ENCODE measurements around the gene SETD1A. TPM values are rescaled to one million over a fixed set of nuclear protein-coding genes. Genes with fewer than 3 reads are reported as not detected.

Gene SETD1A
- total RNA-seq, 2 experiments from 2014 or later, result 40.1 to 41.2 TPM

DNA sequence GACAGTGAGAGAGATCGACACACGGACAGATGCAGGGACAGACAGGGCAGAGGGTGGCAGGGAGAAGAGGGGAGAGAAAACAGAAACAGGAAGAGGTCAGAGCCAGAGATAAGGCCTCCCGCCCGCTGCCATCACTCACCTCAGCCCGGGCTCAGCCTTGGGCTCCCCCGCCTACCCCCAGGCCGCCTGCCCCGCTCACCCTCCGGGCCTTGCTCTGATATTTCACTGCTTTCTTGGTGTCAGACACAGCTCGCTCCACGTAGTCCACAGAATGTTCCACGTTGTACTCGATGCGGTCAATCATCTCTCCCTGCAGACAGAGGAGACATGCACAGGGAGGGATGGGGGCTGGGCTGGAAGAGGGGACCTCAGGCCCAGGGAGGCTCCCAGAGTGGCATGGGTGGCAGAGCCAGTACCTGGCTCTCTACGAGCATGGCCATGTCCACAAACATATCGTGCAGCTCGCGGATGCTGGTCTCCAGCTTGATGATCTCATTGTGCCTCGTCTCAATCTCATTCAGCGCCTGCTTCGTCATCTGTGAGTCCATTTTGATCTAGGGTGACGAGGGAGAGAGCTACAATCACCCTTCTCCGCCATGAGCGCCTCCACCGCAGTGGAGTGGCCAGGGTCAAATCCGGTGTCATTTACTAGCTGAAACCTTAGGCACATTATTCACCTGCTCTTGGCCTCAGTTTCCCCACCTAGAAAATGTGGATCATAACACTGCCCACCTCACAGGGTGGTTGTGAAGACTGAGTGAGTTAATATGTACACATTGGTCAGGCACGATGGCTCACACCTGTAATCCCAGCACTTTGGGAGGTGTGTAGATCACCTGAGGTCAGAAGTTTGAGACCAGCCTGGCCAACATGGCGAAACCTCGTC, 35.6 kb downstream of the SETD1A start:
- no peaks in the 10 kb centered on the region for H3K27me3 ChIP-seq (ENCODE audit: control insufficient read depth in 1 of 2, insufficient read depth in 2 of 2, low read length in 2 of 2)
- peaks cover 13% of the 10 kb centered on the region for H3K4me1 ChIP-seq (ENCODE audit: insufficient read depth, low read length)
- H3K36me3 Mint-ChIP-seq (ENCODE audit: low read depth), result no peaks in the 10 kb centered on the region
- H3K4me1 Mint-ChIP-seq (ENCODE audit: low read depth), result peaks cover 3% of the 10 kb centered on the region
- H3K9me3 ChIP-seq (ENCODE audit: control insufficient read depth in 1 of 2, insufficient read depth in 1 of 2, low read length in 2 of 2), result no peaks in the 10 kb centered on the region
- no peaks in the 10 kb centered on the region for H3K27me3 Mint-ChIP-seq
- H3K36me3 ChIP-seq (ENCODE audit: insufficient read depth, low read length), result no peaks in the 10 kb centered on the region
- TF ChIP-seq, protein P1, sequence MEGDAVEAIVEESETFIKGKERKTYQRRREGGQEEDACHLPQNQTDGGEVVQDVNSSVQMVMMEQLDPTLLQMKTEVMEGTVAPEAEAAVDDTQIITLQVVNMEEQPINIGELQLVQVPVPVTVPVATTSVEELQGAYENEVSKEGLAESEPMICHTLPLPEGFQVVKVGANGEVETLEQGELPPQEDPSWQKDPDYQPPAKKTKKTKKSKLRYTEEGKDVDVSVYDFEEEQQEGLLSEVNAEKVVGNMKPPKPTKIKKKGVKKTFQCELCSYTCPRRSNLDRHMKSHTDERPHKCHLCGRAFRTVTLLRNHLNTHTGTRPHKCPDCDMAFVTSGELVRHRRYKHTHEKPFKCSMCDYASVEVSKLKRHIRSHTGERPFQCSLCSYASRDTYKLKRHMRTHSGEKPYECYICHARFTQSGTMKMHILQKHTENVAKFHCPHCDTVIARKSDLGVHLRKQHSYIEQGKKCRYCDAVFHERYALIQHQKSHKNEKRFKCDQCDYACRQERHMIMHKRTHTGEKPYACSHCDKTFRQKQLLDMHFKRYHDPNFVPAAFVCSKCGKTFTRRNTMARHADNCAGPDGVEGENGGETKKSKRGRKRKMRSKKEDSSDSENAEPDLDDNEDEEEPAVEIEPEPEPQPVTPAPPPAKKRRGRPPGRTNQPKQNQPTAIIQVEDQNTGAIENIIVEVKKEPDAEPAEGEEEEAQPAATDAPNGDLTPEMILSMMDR (IDR thresholded peaks at IDR 0.05), result no peak
- no peak overlapping the region for H3K4me3 Mint-ChIP-seq
- no peak overlapping the region for H3K27ac ChIP-seq (ENCODE audit: low read depth in 1 of 2, low read length in 2 of 2)
- DNase-seq, result no peak
- no peak overlapping the region for H3K4me3 ChIP-seq (ENCODE audit: low read length)
- intact Hi-C loops (cut with DNase I, micrococcal nuclease), result no loop called here
- POLR2A ChIA-PET, result no interaction called here
- no peak overlapping the region for H3K27ac Mint-ChIP-seq
- no peak for ATAC-seq (ENCODE audit: poor library complexity)
- no peaks in the 10 kb centered on the region for H3K9me3 Mint-ChIP-seq
- CTCF ChIA-PET, result no interaction called here

DNA sequence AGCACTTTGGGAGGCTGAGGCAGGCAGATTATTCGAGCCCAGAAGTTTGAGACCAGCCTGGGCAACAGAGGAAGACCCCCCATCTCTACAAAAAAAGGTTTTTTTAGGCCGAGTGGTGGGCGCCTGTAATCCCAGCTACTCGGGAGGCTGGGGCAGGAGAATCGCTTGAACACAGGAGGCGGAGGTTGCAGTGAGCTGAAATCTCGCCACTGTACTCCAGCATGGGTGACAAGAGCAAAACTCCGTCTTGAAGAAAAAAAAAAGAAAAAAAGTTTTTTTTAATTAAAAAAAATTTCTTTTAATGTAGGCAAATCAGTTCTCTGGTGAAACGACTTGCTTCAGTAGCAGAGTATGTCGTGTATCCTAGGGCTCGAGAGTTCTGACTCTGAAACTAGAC, 38.4 kb downstream of the SETD1A start:
- peaks cover 3% of the 10 kb centered on the region for H3K4me1 Mint-ChIP-seq (ENCODE audit: low read depth)
- no peak overlapping the region for H3K27ac Mint-ChIP-seq
- POLR2A ChIA-PET, result no interaction called here
- no peaks in the 10 kb centered on the region for H3K36me3 Mint-ChIP-seq (ENCODE audit: low read depth)
- no peak overlapping the region for H3K27ac ChIP-seq (ENCODE audit: low read depth in 1 of 2, low read length in 2 of 2)
- no peak overlapping the region for H3K4me3 ChIP-seq (ENCODE audit: low read length)
- no peaks in the 10 kb centered on the region for H3K36me3 ChIP-seq (ENCODE audit: insufficient read depth, low read length)
- TF ChIP-seq, protein P1 (IDR thresholded peaks at IDR 0.05), result no peak
- H3K9me3 Mint-ChIP-seq, result no peaks in the 10 kb centered on the region
- no peaks in the 10 kb centered on the region for H3K9me3 ChIP-seq (ENCODE audit: control insufficient read depth in 1 of 2, insufficient read depth in 1 of 2, low read length in 2 of 2)
- no peak for ATAC-seq (ENCODE audit: poor library complexity)
- H3K27me3 ChIP-seq (ENCODE audit: control insufficient read depth in 1 of 2, insufficient read depth in 2 of 2, low read length in 2 of 2), result no peaks in the 10 kb centered on the region
- DNase-seq, result no peak
- no peaks in the 10 kb centered on the region for H3K27me3 Mint-ChIP-seq
- intact Hi-C loops (cut with DNase I, micrococcal nuclease), result loop anchor here in 1 of 2 experiments (2.0 kb wide), 1 partner anchor 39 kb away; no protein-coding TSS in a partner anchor
- peak overlapping the region; percentile 78 for H3K4me3 Mint-ChIP-seq
- CTCF ChIA-PET, result no interaction called here
- H3K4me1 ChIP-seq (ENCODE audit: insufficient read depth, low read length), result peaks cover 13% of the 10 kb centered on the region

DNA sequence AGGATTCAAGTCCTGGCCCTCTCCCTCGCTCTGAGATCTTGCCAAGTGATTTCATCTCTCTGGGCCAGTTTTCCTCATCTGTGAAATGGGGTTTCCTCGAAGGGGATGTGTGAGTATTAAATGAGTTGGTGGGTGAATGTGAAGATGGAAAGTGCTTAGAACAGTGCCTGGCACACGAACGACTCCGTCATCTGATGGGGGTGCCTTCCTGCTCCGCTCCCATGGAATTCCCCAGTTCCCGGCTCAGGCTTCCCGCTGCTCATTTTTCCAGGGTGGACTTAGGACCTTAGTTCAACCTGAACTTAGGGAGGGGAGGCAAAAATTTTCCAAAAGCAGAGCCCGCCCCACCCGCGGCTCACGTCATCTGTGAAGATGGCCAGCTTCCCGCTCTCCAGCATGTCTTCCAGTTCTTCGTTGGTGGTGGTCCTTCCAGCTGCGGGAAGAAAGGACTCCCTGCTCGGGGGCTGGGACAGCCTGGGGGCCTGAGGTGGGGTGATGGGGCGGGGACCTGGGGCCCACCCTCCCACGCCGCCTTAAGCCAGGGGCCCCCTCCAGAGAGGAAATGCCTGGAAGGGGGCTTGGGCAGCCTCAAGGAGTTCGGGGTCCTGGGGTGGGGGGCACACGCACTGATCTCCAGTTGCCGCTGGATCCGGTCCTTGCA, 38.9 kb downstream of the SETD1A start:
- intact Hi-C loops (cut with DNase I, micrococcal nuclease), result loop anchor here in 1 of 2 experiments (2.0 kb wide), 1 partner anchor 38 kb away; no protein-coding TSS in a partner anchor
- no peak overlapping the region for H3K27ac ChIP-seq (ENCODE audit: low read depth in 1 of 2, low read length in 2 of 2)
- H3K36me3 Mint-ChIP-seq (ENCODE audit: low read depth), result no peaks in the 10 kb centered on the region
- H3K4me1 ChIP-seq (ENCODE audit: insufficient read depth, low read length), result peaks cover 13% of the 10 kb centered on the region
- no peaks in the 10 kb centered on the region for H3K36me3 ChIP-seq (ENCODE audit: insufficient read depth, low read length)
- DNase-seq (no peak), ATAC-seq (ENCODE audit: poor library complexity) (no peak)
- TF ChIP-seq, protein P1 (IDR thresholded peaks at IDR 0.05), result no peak
- no peaks in the 10 kb centered on the region for H3K27me3 Mint-ChIP-seq
- H3K4me3 Mint-ChIP-seq, result peak overlapping the region; percentile 83
- H3K9me3 Mint-ChIP-seq, result no peaks in the 10 kb centered on the region
- H3K27me3 ChIP-seq (ENCODE audit: control insufficient read depth in 1 of 2, insufficient read depth in 2 of 2, low read length in 2 of 2), result no peaks in the 10 kb centered on the region
- peak overlapping the region; percentile 39 for H3K27ac Mint-ChIP-seq
- H3K4me3 ChIP-seq (ENCODE audit: low read length), result peak overlapping the region; percentile 58
- no peaks in the 10 kb centered on the region for H3K9me3 ChIP-seq (ENCODE audit: control insufficient read depth in 1 of 2, insufficient read depth in 1 of 2, low read length in 2 of 2)
- ChIA-PET POLR2A (interaction anchor here (0.6 to 1.3 kb wide), 6 partner anchors 12 to 463 kb away, joined by 3 to 5 read pairs (median 4); partner anchors contain the start of genes ARMC5, FUS, HSD3B7 and PYCARD), CTCF (interaction anchor here (1.2 to 1.3 kb wide), 2 partner anchors 11 to 146 kb away, joined by 4 to 5 read pairs; partner anchors contain the start of gene HSD3B7)
- peaks cover 3% of the 10 kb centered on the region for H3K4me1 Mint-ChIP-seq (ENCODE audit: low read depth)

All from CD4-positive, alpha-beta T cell (primary cell).